Neural cell (in vitro differentiated cells): ENCODE results near the gene LTBP1. TPM values are rescaled to one million over a fixed set of nuclear protein-coding genes. Genes with fewer than 3 reads are reported as not detected.

Experiments
- H2AFZ ChIP-seq: fragments of 200-600, 300-800 bp; sonication (generic), shearing (Covaris generic); 2 replicates; pipeline ENCODE4 v1.6.0; 2014; ENCODE audit warnings: low read depth, mild to moderate bottlenecking, antibody characterized with exemption, low read length, moderate library complexity
- H3F3A ChIP-seq: fragments of 200-600 bp; shearing (Covaris generic); 2 replicates; pipeline ENCODE4 v1.6.1; 2016; ENCODE audit warnings: mild to moderate bottlenecking, moderate library complexity, mixed read lengths, antibody characterized with exemption, low read length; ENCODE audit not compliant: insufficient read depth, poor library complexity, severe bottlenecking
- H3K27ac ChIP-seq: fragments of 200-600, 300-800 bp; sonication (generic), shearing (Covaris generic); 2 replicates; pipeline ENCODE4 v1.5.1; 2014; ENCODE audit warnings: mild to moderate bottlenecking, low read length, moderate library complexity
- H3K27me3 ChIP-seq: fragments of 300-800, 200-600 bp; sonication (generic), shearing (Covaris generic); 2 replicates; pipeline ENCODE4 v1.6.0; 2014; ENCODE audit warnings: mild to moderate bottlenecking, low read depth, low read length, moderate library complexity; ENCODE audit not compliant: insufficient read depth
- H3K36me3 ChIP-seq: fragments of 300-800, 200-600 bp; sonication (generic), shearing (Covaris generic); 2 replicates; pipeline ENCODE4 v1.5.1; 2014; ENCODE audit warnings: mild to moderate bottlenecking, antibody characterized with exemption, low read length, moderate library complexity; ENCODE audit not compliant: insufficient read depth
- H3K4me2 ChIP-seq: fragments of 300-800, 200-600 bp; sonication (generic), shearing (Covaris generic); 2 replicates; pipeline ENCODE4 v1.6.0; 2014; ENCODE audit warnings: mild to moderate bottlenecking, low read length
- H3K4me3 ChIP-seq: fragments of 300-800, 200-600 bp; sonication (generic), shearing (Covaris generic); 2 replicates; pipeline ENCODE4 v1.5.1; 2014; ENCODE audit warnings: mild to moderate bottlenecking, low read length, moderate library complexity
- H3K79me2 ChIP-seq: fragments of 200-600 bp; shearing (Covaris generic); replicated peaks from 2 replicates; pipeline ENCODE4 v1.6.0; 2014; ENCODE audit warnings: mild to moderate bottlenecking, low read length, moderate library complexity; ENCODE audit not compliant: insufficient read depth
- H3K9ac ChIP-seq: fragments of 300-800, 200-600 bp; sonication (generic), shearing (Covaris generic); 2 replicates; pipeline ENCODE4 v1.6.1; 2016; ENCODE audit warnings: mild to moderate bottlenecking, low read length, mixed read lengths
- H3K9me2 ChIP-seq: fragments of 200-600 bp; shearing (Covaris generic); 2 replicates; pipeline ENCODE4 v1.6.1; 2016; ENCODE audit warnings: mild to moderate bottlenecking, low read length, mixed read lengths; ENCODE audit not compliant: insufficient read depth
- H3K9me3 ChIP-seq: fragments of 200-600, 300-800 bp; sonication (generic), shearing (Covaris generic); 2 replicates; pipeline ENCODE4 v1.6.1; 2016; ENCODE audit warnings: mild to moderate bottlenecking, mixed run types, low read length, moderate library complexity, mixed read lengths
- H4K20me1 ChIP-seq: fragments of 200-600 bp; shearing (Covaris generic); 2 replicates; pipeline ENCODE4 v1.6.1; 2016; ENCODE audit warnings: mild to moderate bottlenecking, mixed run types; ENCODE audit not compliant: insufficient read depth
- CTCF ChIP-seq: fragments of 450-650 bp; IDR thresholded peaks from 2 replicates; pipeline ENCODE4 v1.5.1; 2014; ENCODE audit warnings: antibody characterized with exemption, mild to moderate bottlenecking, moderate library complexity; ENCODE audit not compliant: poor library complexity, severe bottlenecking
- EP300 ChIP-seq: fragments of 450-650 bp; conservative IDR thresholded peaks from 2 replicates; pipeline ENCODE4 v1.6.1; 2014; ENCODE audit warnings: antibody characterized with exemption, mild to moderate bottlenecking, moderate library complexity; ENCODE audit not compliant: poor library complexity, severe bottlenecking
- EZH2 ChIP-seq: fragments of 200-600, 300-800 bp; shearing (Covaris generic), sonication (generic); IDR thresholded peaks from 2 replicates; pipeline ENCODE4 v1.6.1; 2014; ENCODE audit warnings: antibody characterized with exemption, low read length, borderline replicate concordance, mild to moderate bottlenecking; ENCODE audit not compliant: insufficient read depth, poor library complexity, severe bottlenecking
- MXI1 ChIP-seq: fragments of 450-650 bp; conservative IDR thresholded peaks from 2 replicates; pipeline ENCODE4 v1.6.1; 2014; ENCODE audit warnings: antibody characterized with exemption, mild to moderate bottlenecking; ENCODE audit not compliant: poor library complexity, severe bottlenecking
- POLR2AphosphoS5 ChIP-seq: IDR thresholded peaks from 2 replicates; pipeline ENCODE4 v1.6.1; 2012
- RAD21 ChIP-seq: fragments of 450-650 bp; conservative IDR thresholded peaks from 2 replicates; pipeline ENCODE4 v1.6.1; 2014; ENCODE audit warnings: antibody characterized with exemption, mild to moderate bottlenecking, moderate library complexity
- REST ChIP-seq: IDR thresholded peaks from 2 replicates; pipeline ENCODE4 v1.6.1; 2012; ENCODE audit warnings: borderline replicate concordance
- SMC3 ChIP-seq: fragments of 450-650 bp; conservative IDR thresholded peaks from 2 replicates; pipeline ENCODE4 v1.6.1; 2014; ENCODE audit warnings: antibody characterized with exemption, mild to moderate bottlenecking, moderate library complexity; ENCODE audit not compliant: poor library complexity
- TAF1 ChIP-seq: IDR thresholded peaks from 2 replicates; pipeline ENCODE4 v1.6.1; 2012; ENCODE audit warnings: low read depth
- polyA plus RNA-seq: library from polyadenylated mRNA; depleted of rRNA; stranded (reverse); fragments of >200 nt; gene quantifications from 2 replicates; pipeline ENCODE4 v1.2.3, GENCODE V29; 2014

Gene LTBP1
- polyA plus RNA-seq, 1 donor from 2014 or later, result 1.8 TPM

DNA sequence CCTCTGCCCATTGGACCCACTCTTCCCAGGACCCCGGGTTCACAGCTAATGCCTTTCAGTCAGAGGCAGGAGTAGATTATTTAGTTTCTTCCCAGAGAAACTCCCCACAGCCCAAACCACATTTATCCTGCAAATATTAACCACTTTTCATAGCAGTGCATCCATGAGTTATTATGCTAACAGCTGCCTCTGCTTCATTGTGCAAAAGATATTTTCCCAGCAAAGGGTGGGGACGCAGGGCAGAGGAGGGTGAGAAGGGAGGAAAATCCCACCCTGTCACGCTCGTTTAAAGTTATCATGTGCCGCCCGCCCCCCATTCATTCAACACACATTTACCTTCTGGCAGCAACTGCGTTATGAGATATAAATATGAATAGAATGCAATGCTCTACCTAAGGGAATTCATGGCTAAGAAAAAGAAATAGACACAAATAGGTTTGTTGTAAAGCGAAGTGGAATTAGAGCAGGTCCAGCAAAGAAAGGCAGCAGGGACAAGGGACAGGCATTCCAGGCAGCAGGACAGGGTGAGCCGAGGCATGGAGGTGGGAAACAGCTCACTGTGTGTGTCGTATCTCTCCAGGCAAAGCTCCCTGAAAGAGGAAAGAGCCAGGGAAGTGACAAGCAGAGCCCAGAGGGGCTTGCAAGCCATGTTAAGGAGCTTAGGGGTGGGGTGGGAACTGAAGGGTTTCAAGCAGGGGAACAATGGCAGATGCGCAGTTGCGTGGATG, 46.3 kb upstream of the LTBP1 start:
- TF ChIP-seq EZH2 (no peak), EP300 (no peak), POLR2AphosphoS5 (no peak), CTCF (no peak), MXI1 (no peak), RAD21 (no peak)
- Histone ChIP-seq H3K9me2 (no peaks in the 10 kb centered on the region), H3K79me2 (no peaks in the 10 kb centered on the region), H2AFZ (no peak overlapping the region), H3F3A (no peaks in the 10 kb centered on the region), H3K27me3 (no peaks in the 10 kb centered on the region), H3K9ac (no peak overlapping the region), H3K9me3 (no peaks in the 10 kb centered on the region), H3K4me3 (no peak overlapping the region), H4K20me1 (no peaks in the 10 kb centered on the region), H3K36me3 (no peaks in the 10 kb centered on the region), H3K4me2 (no peak overlapping the region), H3K27ac (no peak overlapping the region)

- Histone ChIP-seq H3K9me2 (no peaks in the 10 kb centered on the region), H3K79me2 (no peaks in the 10 kb centered on the region), H3K27ac (no peak overlapping the region), H3K27me3 (no peaks in the 10 kb centered on the region), H3K4me3 (no peak overlapping the region), H3K36me3 (no peaks in the 10 kb centered on the region), H4K20me1 (no peaks in the 10 kb centered on the region), H3F3A (no peaks in the 10 kb centered on the region), H3K9me3 (no peaks in the 10 kb centered on the region), H3K9ac (no peak overlapping the region), H2AFZ (no peak overlapping the region), H3K4me2 (no peak overlapping the region)
- no peak for TF ChIP-seq EZH2
- no peak for TF ChIP-seq EP300
- TF ChIP-seq SMC3, result no peak
- no peak for TF ChIP-seq MXI1
- no peak for TF ChIP-seq POLR2AphosphoS5
- TF ChIP-seq REST, result no peak
- no peak for TF ChIP-seq RAD21
- no peak for TF ChIP-seq CTCF
- TF ChIP-seq TAF1, result no peak
Measured at GRCh38 chr2:32901313-32901712, 45.4 kb upstream of the LTBP1 start.
